Hindlimb muscle (tissue), 1 donor: ENCODE data around the gene EMC1. TPM values are rescaled to one million over a fixed set of nuclear protein-coding genes. Genes with fewer than 3 reads are reported as not detected.
"Not testable (repeated sequence)": the region's sequence is repeated elsewhere in the genome, so short reads cannot be mapped to it uniquely, and the experiment has no call there.

Experiments used
- DNase-seq: peaks from one replicate; pipeline ENCODE4 v3.0.0-alpha.2; 2013
- polyA plus RNA-seq: library from polyadenylated mRNA; unstranded; fragments of 120-200 nt; gene quantifications from one replicate; pipeline ENCODE4 v1.2.1, GENCODE V29; 2013; ENCODE audit not compliant: insufficient read length

The EMC1 gene
- polyA plus RNA-seq, 1 donor = 41.5 TPM

GRCh38 chr1:19260211-19261138 is 9.2 kb upstream of the EMC1 start:
- DNase-seq = no peak

- DNase-seq = no peak
These were observed 7.0 kb upstream of the EMC1 start for GRCh38 chr1:19258353-19258752.

- no peak for DNase-seq
These were observed 6.0 kb upstream of the EMC1 start for GRCh38 chr1:19257178-19257914.

GRCh38 chr1:19256301-19256700 is 5.0 kb upstream of the EMC1 start:
- DNase-seq = not testable (repeated sequence)

- DNase-seq = no peak
These were observed 4.0 kb upstream of the EMC1 start for GRCh38 chr1:19255288-19255687.

- DNase-seq = no peak
These were observed 3.1 kb upstream of the EMC1 start for GRCh38 chr1:19254416-19254815.

- no peak for DNase-seq
These were observed 557 bp downstream of the EMC1 start for GRCh38 chr1:19250629-19251304.

- peak; percentile 36 for DNase-seq
These were observed 10.4 kb downstream of the EMC1 start for GRCh38 chr1:19240673-19241538.

GRCh38 chr1:19239876-19240275 is 11.4 kb downstream of the EMC1 start:
- DNase-seq = no peak

GRCh38 chr1:19234224-19234623 is 17.1 kb downstream of the EMC1 start:
- no peak for DNase-seq

- no peak for DNase-seq
These were observed 18.8 kb downstream of the EMC1 start for GRCh38 chr1:19232524-19232846.

- DNase-seq = not testable (repeated sequence)
These were observed 19.4 kb downstream of the EMC1 start for GRCh38 chr1:19231736-19232523.

GRCh38 chr1:19229828-19230325 is 21.4 kb downstream of the EMC1 start:
- no peak for DNase-seq

- no peak for DNase-seq
These were observed 22.1 kb downstream of the EMC1 start for GRCh38 chr1:19229229-19229628.

- DNase-seq = no peak
These were observed 28.1 kb downstream of the EMC1 start for GRCh38 chr1:19222979-19223824.

- DNase-seq = no peak
These were observed 28.8 kb downstream of the EMC1 start for GRCh38 chr1:19222573-19222972.

- DNase-seq = no peak
These were observed 30.3 kb downstream of the EMC1 start for GRCh38 chr1:19220991-19221390.

GRCh38 chr1:19220080-19220846 is 31.1 kb downstream of the EMC1 start:
- DNase-seq = no peak

GRCh38 chr1:19219451-19219850 is 31.9 kb downstream of the EMC1 start:
- no peak for DNase-seq
